KBM-7 (cell line): ENCODE data around the gene TTLL1.

Source experiments
- DNase-seq: peaks from one replicate; pipeline ENCODE4 v3.0.0-alpha.2; 2015
- in situ Hi-C: fragments of 300-500 bp; cut with MboI; formaldehyde crosslinking; loops from 2 replicates; pipeline ENCODE4 v1.14.3; 2020; ENCODE audit warnings: low sequenced_read_pairs, low pct_unique_long_range_greater_than_20kb, mixed read lengths

The TTLL1 gene

DNA sequence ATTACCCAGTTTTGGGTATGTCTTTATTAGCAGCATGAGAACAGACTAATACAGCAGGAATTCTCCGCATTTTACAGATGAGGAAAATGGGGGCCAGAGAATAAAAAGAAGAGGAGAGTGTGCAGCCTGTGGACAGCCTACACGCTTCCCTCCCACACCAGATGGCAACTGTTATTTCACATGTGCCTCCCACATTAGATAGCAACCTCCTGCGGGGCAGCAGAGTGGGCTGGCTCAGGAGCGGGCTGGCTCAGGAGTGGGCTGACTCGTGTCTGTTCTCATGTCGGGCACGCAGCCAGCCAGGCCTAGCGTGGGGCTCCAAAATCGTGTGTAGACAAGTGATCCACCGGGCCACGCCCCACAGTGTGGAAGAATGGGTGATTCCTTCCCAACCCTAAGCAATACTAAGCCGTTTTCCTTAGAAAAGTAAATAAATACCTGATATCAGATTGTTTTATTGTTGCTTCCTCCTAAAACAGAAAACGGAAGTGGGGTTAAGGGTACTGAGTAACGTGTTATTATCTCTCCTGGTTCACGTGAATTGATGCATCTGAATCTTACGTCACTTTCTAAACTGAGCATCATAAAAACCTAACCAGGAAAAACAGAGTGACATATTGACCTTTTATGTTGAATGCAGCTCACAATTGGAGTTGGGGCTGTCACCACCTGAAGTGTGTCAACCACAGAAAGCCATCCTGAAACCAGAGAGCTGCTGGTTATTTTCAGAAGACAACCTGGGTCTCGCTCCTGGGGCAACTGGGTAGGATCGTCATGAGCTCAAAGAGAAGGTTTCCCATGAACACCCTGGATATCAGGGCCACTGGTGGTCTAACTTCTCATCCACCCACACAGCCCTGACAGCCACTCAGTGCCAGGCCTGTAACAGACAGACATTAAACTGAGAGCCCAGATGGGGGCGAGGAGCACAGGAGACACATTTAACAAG, 3.3 kb downstream of the TTLL1 start:
- DNase-seq, result no peak
- in situ Hi-C loops, result no loop called here

DNA sequence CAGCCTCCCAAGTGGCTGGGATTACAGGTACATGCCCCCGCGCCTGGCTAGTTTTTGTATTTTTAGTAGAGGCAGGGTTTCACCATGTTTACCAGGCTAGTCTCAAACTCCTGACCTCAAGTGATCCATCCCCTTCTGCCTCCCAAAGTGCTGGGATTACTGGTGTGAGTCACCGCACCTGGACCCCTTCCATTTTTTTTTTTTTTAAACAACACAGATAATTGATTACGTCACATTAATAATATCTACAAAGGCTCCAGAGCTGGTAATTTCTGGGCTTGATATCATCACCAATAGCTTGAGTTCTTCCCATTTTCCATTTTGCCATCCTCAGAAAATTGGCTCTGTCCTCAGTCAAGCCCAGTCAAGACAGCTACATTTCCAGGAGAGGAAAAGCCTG, 7.2 kb downstream of the TTLL1 start:
- DNase-seq, result no peak
- in situ Hi-C loops, result no loop called here

- DNase-seq, result no peak
- in situ Hi-C loops, result no loop called here
Observed at GRCh38 chr22:43080616-43081015, 8.6 kb downstream of the TTLL1 start.

DNA sequence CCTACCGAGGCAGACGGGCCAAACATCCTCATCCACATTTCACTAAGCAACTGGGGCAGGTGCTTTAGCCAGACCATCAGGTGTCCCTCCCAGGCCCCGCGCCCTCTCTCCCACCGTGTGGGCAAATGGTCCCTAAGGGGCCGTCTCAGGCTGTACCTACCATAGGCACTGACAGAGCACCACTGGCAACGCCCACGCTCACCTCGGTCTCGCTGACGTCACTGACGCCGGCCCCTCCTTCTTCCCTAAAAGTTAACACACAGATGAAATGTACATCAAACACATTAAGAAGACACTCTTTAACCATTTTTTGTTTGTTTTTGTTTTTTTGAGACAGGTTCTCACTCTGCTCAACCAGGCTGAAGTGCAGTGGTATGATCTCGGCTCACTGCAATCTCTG, 9.4 kb downstream of the TTLL1 start:
- DNase-seq, result no peak
- in situ Hi-C loops, result no loop called here

- in situ Hi-C loops, result no loop called here
- DNase-seq, result no peak
Observed at GRCh38 chr22:43078522-43078921, 10.7 kb downstream of the TTLL1 start.

- in situ Hi-C loops, result no loop called here
- no peak for DNase-seq
Observed at GRCh38 chr22:43077121-43077877, 11.9 kb downstream of the TTLL1 start.

GRCh38 chr22:43066844-43067385, 22.3 kb downstream of the TTLL1 start:
- DNase-seq, result no peak
- in situ Hi-C loops, result no loop called here

DNA sequence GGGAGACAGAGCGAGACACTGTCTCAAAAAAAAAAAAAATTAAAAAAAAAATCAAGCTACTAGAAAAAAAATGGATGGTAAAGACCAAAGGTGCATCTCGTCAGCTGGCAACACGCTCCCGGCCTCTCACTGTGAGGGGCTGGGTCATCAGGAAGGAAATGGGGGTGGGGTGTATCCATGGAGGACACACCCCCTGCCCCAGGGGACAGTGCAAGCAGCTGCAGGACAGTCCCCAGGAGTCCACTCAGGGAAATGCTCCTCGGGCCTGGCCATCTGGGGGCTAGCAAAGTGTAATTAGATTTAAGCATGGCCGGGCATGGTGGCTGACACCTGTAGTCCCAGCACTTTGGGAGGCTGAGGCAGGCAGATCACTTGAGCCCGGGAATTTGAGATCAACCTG, 23.1 kb downstream of the TTLL1 start:
- DNase-seq, result no peak
- in situ Hi-C loops, result no loop called here

DNA sequence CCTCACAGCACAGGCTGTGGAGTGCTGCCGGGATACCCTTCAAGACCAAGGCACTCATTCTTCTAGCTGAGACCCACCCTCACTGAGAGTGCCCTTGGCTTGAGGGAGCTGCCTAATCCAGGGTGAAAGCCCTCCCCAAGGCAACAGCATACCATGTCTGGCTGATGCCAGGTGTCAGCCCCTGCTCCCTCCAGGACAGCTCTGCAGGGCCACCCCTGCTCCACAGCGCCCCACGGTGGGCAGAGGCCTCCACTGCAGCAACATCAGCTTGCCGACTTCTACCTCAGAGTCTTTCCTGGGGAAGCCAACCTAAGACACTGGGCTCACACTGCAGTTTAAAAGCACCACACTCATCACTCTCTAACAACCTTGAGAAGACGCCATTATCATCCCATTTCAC, 29.0 kb downstream of the TTLL1 start:
- peak; percentile 63 for DNase-seq
- in situ Hi-C loops, result no loop called here

GRCh38 chr22:43057641-43058040, 31.6 kb downstream of the TTLL1 start:
- in situ Hi-C loops, result no loop called here
- DNase-seq, result no peak

GRCh38 chr22:43053176-43053575, 36.0 kb downstream of the TTLL1 start:
- DNase-seq, result peak; percentile 51
- in situ Hi-C loops, result no loop called here

DNA sequence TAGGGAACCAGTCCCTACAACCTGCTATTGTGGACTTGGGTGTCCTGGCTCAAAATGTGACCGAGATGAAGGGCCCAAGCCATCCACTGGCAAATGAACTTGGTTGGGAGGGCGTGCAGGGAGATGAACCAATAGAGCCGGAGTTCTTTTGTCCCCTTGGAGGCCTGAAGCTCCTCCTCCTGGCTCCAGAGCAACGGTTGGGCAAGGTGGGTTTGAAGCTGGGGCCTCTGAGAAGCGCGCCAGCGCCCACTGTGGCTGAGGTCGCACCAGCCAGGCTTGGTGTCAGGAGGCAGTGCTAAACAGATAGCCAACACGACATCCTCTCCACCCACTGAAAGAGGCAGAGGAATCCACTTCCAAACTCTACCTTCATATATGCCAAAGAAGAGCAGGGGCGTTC, 38.2 kb downstream of the TTLL1 start:
- in situ Hi-C loops, result no loop called here
- no peak for DNase-seq

DNA sequence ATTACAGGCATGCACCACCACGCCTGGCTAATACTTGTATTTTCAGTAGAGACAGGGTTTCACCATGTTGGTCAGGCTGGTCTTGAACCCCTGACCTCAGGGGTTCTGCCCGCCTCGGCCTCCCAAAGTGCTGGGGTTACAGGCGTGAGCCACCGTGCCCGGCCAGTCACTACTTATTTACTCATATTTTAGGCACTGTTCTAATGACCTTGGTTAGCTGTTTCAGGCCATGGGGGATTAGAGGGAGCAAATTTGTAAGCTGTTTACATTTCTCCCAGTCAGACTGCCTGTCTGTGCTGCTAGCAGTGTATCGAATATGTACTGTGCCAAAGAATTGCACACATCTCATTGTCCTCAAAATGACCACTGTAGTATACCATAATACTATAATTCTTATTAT, 41.6 kb downstream of the TTLL1 start:
- DNase-seq, result no peak
- in situ Hi-C loops, result no loop called here

DNA sequence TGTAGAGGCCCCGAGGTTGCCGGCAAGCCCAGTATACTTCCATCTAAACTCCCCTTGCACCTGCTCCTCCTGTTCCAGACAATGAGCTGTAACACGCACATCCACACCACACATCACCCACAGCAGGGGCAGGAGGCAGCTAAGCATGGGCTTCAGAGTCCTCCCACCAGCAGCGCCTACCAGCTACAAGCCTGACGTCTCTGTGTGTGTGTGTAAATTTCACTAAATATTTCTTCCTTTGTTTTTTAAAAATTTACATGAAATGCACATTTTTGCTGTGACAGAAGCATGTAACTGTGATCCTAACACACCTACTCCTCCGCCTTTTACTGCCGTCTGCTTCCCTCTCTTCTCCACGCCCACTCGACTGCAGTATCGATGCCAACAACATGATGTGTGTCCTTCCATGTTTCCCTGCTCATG, 44.9 kb downstream of the TTLL1 start:
- in situ Hi-C loops, result no loop called here
- DNase-seq, result no peak

DNA sequence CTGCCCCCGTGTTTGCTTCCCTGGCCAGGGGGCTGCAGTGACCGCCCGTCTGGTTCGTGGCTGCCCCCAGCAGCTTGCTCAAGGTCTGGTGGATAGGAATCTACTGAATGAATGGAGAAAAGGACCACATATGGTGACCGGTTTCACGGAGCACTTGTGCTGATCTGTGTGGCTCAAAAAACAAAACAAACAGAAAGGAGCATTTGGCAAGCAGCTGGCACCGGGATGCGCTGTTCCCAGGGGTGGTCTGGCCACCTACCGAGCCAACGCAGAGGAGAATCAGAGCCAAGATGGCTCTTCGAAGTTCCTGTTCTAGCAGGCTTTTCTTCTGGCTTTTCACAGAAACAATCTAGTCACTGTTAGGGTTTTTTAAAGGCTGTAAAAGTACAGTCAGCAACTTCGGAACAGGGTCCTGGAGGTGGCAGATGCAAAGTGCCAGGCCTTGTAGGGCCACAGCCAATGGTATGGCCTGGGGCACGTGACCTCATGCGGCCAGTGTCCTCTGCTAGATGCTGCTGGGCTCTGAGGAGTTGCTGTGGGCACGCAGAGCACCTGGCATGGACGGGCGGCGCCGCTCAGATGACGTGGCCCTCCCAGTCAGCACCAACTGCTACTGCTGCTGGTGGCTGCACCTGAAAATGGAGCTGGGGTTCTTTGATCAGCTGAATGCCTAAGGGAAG, 47.0 kb downstream of the TTLL1 start:
- in situ Hi-C loops, result no loop called here
- no peak for DNase-seq

DNA sequence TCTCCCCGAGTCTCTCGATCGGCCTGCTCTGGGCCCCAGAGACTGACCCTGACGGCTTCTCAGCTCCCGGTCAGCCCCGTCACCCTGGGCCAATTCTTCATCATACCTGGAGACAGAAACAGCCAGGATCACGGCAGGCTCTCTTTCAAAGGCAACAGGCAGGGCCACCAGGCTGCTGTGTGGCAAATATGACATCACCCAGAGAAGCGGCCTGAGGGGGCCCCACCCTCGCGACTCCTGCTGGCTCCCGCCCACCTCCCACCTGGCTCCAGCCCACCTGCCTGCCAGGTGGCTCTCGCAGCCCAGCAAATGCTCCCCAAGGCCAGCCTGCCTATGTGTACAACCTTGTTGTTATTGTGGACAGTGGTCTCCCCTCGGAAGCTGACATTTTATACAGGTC, 49.4 kb downstream of the TTLL1 start:
- in situ Hi-C loops, result no loop called here
- DNase-seq, result no peak

- DNase-seq, result no peak
- in situ Hi-C loops, result no loop called here
Observed at GRCh38 chr22:43038325-43038724, 50.9 kb downstream of the TTLL1 start.

GRCh38 chr22:43036282-43036829, 52.8 kb downstream of the TTLL1 start:
- in situ Hi-C loops, result no loop called here
- no peak for DNase-seq

GRCh38 chr22:43035250-43035649, 53.9 kb downstream of the TTLL1 start:
- in situ Hi-C loops, result no loop called here

More at GRCh38 chr22:43035250-43035649, 53.9 kb downstream of the TTLL1 start:
- no peak for DNase-seq
